HepG2 (cell line): ENCODE results near the gene MXRA8. TPM values are rescaled to one million over a fixed set of nuclear protein-coding genes. Genes with fewer than 3 reads are reported as not detected.

Experiments used
- E2F1 ChIP-seq: sonication (generic); formaldehyde crosslinking; IDR thresholded peaks from 2 replicates; pipeline ENCODE4 v1.5.0; 2020; ENCODE audit warnings: missing genetic modification reagents
- ETV5 ChIP-seq: IDR thresholded peaks from 2 replicates; pipeline ENCODE4 v1.6.1; 2018; ENCODE audit warnings: missing biosample characterization, missing genetic modification reagents, inconsistent platforms, borderline replicate concordance
- GABPB1 ChIP-seq: IDR thresholded peaks from 2 replicates; pipeline ENCODE4 v1.6.1; 2016; ENCODE audit warnings: mild to moderate bottlenecking, missing genetic modification reagents, moderate library complexity, missing compliant biosample characterization
- HOXA5 ChIP-seq: sonication (generic); formaldehyde crosslinking; IDR thresholded peaks from 2 replicates; pipeline ENCODE4 v1.4.0; 2020; ENCODE audit warnings: missing genetic modification reagents
- KLF12 ChIP-seq: sonication (generic); formaldehyde crosslinking; IDR thresholded peaks from 2 replicates; pipeline ENCODE4 v1.4.0; 2020; ENCODE audit warnings: missing genetic modification reagents, borderline replicate concordance
- LCORL ChIP-seq, 2 experiments: fragments of 450-650 bp in 1 of 2; sonication (generic) in 1 of 2; formaldehyde crosslinking in 1 of 2; IDR thresholded peaks; 2 replicates each; pipeline versions ENCODE4 v1.5.0 to v1.6.1; 2017 to 2020; ENCODE audit warnings: antibody characterized with exemption in 1 of 2, missing genetic modification reagents in 1 of 2
- NR2C2 ChIP-seq: sonication (generic); formaldehyde crosslinking; IDR thresholded peaks from 2 replicates; pipeline ENCODE4 v1.4.0; 2020; ENCODE audit warnings: missing genetic modification reagents, mild to moderate bottlenecking, moderate library complexity, borderline replicate concordance
- NR3C1 ChIP-seq: sonication (generic); formaldehyde crosslinking; IDR thresholded peaks from 2 replicates; pipeline ENCODE4 v1.4.0; 2020; ENCODE audit warnings: missing genetic modification reagents
- PRDM10 ChIP-seq: sonication (generic); formaldehyde crosslinking; IDR thresholded peaks from 2 replicates; pipeline ENCODE4 v1.4.0; 2020; ENCODE audit warnings: low read depth, missing genetic modification reagents
- SNRNP70 ChIP-seq: fragments of 200-400 bp; formaldehyde crosslinking; IDR thresholded peaks from 2 replicates; pipeline ENCODE4 v1.6.1; 2017; ENCODE audit warnings: mild to moderate bottlenecking, low read depth, low read length, moderate library complexity
- SUZ12 ChIP-seq: fragments of 150-350 bp; IDR thresholded peaks from 2 replicates; pipeline ENCODE4 v1.6.1; 2014; ENCODE audit warnings: low read depth, low read length
- ZC3H4 ChIP-seq: sonication (generic); formaldehyde crosslinking; IDR thresholded peaks from 2 replicates; pipeline ENCODE4 v1.4.0; 2020; ENCODE audit warnings: missing genetic modification reagents, borderline replicate concordance
- ZNF362 ChIP-seq: sonication (generic); formaldehyde crosslinking; IDR thresholded peaks from 2 replicates; pipeline ENCODE4 v1.4.0; 2020; ENCODE audit warnings: missing genetic modification reagents, mild to moderate bottlenecking, borderline replicate concordance
- ZNF503 ChIP-seq: sonication (generic); formaldehyde crosslinking; IDR thresholded peaks from 2 replicates; pipeline ENCODE4 v1.4.0; 2020; ENCODE audit warnings: missing genetic modification reagents
- polyA plus RNA-seq, 8 experiments: library from polyadenylated mRNA; depleted of rRNA in 3 of 8; stranded (reverse) in 7 of 8; unstranded in 1 of 8; fragments of >200 nt; fragmentation: Illumina TruSeq in 4 of 8; extraction: Trizol in 4 of 8; gene quantifications; 2 replicates each; pipeline versions ENCODE4 v1.2.1 to v1.2.3, GENCODE V29; 2011 to 2016; ENCODE audit warnings: low read depth in 4 of 8, missing spikeins in 1 of 8, mixed read lengths in 1 of 8; ENCODE audit not compliant: insufficient read depth in 1 of 8
- total RNA-seq, 5 experiments: library from RNA; depleted of rRNA; stranded (reverse); fragments of >200 nt; fragmentation: Illumina TruSeq; extraction: Trizol; gene quantifications; 2 replicates each; pipeline ENCODE4 v1.2.3, GENCODE V29; 2016; ENCODE audit warnings: low read depth in 1 of 5
- TF ChIP-seq, protein P1 (sequence below): IDR thresholded peaks from 2 replicates; pipeline ENCODE4 v1.6.1; 2012; ENCODE audit warnings: low read depth, low read length, improper control_type of control experiment
- TF ChIP-seq, protein P2 (sequence below): sonication (generic); formaldehyde crosslinking; IDR thresholded peaks from 2 replicates; pipeline ENCODE4 v1.4.0; 2020; ENCODE audit warnings: mild to moderate bottlenecking, low read depth, missing genetic modification reagents
- TF ChIP-seq, protein P3 (sequence below): sonication (generic); formaldehyde crosslinking; IDR thresholded peaks from 2 replicates; pipeline ENCODE4 v1.5.0; 2020; ENCODE audit warnings: missing genetic modification reagents, mild to moderate bottlenecking, borderline replicate concordance

Gene MXRA8
- total and polyA plus RNA-seq, 2 of the 13 experiments (the other 11 are each of a cell fraction or from before 2014, with no cell fraction given) = 19.8 to 44.8 TPM

DNA sequence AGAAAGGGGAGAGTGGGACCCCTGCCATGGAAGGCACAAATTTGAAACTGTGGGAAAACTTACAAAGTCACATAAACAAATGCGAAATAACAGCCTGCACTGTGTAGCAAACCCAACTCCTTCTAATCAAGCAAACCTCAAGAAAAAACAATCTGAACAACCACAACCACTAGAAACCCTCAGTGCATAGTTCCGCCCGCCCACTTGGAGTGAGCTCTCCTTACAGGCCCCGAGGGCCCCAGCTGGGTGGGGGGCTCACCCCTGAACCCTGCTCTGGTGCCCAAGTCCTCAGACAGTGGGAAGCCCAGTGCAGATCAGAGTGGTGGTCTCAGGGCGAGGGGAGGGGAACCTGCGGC is 931 bp upstream of the MXRA8 start (continued):
- no peak for TF ChIP-seq ZC3H4 (CRISPR knock-in tag)
- no peak for TF ChIP-seq LCORL (IDR thresholded peaks at IDR 0.05)
- no peak for TF ChIP-seq LCORL (CRISPR knock-in tag; IDR thresholded peaks at IDR 0.05)
- TF ChIP-seq NR3C1 = no peak
- no peak for TF ChIP-seq PRDM10
- no peak for TF ChIP-seq SNRNP70
- TF ChIP-seq GABPB1 (CRISPR knock-in tag) = no peak
- TF ChIP-seq, protein P1, sequence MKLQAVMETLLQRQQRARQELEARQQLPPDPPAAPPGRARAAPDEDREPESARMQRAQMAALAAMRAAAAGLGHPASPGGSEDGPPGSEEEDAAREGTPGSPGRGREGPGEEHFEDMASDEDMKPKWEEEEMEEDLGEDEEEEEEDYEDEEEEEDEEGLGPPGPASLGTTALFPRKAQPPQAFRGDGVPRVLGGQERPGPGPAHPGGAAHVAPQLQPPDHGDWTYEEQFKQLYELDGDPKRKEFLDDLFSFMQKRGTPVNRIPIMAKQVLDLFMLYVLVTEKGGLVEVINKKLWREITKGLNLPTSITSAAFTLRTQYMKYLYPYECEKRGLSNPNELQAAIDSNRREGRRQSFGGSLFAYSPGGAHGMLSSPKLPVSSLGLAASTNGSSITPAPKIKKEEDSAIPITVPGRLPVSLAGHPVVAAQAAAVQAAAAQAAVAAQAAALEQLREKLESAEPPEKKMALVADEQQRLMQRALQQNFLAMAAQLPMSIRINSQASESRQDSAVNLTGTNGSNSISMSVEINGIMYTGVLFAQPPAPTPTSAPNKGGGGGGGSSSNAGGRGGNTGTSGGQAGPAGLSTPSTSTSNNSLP = no peak
- TF ChIP-seq E2F1 = no peak
- no peak for TF ChIP-seq ZNF503 (CRISPR knock-in tag)
- no peak for TF ChIP-seq SUZ12
- no peak for TF ChIP-seq ETV5
- TF ChIP-seq, protein P2, sequence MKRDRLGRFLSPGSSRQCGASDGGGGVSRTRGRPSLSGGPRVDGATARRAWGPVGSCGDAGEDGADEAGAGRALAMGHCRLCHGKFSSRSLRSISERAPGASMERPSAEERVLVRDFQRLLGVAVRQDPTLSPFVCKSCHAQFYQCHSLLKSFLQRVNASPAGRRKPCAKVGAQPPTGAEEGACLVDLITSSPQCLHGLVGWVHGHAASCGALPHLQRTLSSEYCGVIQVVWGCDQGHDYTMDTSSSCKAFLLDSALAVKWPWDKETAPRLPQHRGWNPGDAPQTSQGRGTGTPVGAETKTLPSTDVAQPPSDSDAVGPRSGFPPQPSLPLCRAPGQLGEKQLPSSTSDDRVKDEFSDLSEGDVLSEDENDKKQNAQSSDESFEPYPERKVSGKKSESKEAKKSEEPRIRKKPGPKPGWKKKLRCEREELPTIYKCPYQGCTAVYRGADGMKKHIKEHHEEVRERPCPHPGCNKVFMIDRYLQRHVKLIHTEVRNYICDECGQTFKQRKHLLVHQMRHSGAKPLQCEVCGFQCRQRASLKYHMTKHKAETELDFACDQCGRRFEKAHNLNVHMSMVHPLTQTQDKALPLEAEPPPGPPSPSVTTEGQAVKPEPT (CRISPR knock-in tag) = no peak
- no peak for TF ChIP-seq HOXA5 (CRISPR knock-in tag)
- TF ChIP-seq NR2C2 (CRISPR knock-in tag) = no peak
- TF ChIP-seq ZNF362 = no peak
- TF ChIP-seq KLF12 (CRISPR knock-in tag) = no peak
- TF ChIP-seq, protein P3, sequence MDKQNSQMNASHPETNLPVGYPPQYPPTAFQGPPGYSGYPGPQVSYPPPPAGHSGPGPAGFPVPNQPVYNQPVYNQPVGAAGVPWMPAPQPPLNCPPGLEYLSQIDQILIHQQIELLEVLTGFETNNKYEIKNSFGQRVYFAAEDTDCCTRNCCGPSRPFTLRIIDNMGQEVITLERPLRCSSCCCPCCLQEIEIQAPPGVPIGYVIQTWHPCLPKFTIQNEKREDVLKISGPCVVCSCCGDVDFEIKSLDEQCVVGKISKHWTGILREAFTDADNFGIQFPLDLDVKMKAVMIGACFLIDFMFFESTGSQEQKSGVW = 0 out of 2 replicates have a peak, but pooled peaks have one; percentile 26
